Brain microvascular endothelial cell (primary cell): ENCODE data around the gene MORN5.

Experiments used
- DNase-seq: peaks from one replicate; pipeline ENCODE4 v3.0.0-alpha.2; 2020
- H3K27ac ChIP-seq: fragments of 250-450 bp; sonication (Bioruptor Pico); 2 replicates; pipeline ENCODE4 v1.5.1; 2020; ENCODE audit warnings: mild to moderate bottlenecking, moderate library complexity
- H3K27me3 ChIP-seq: fragments of 250-450 bp; sonication (Bioruptor Pico); replicated peaks from 2 replicates; pipeline ENCODE4 v1.5.1; 2020; ENCODE audit warnings: mild to moderate bottlenecking
- H3K36me3 ChIP-seq: fragments of 250-450 bp; sonication (Bioruptor Pico); replicated peaks from 2 replicates; pipeline ENCODE4 v1.5.1; 2020; ENCODE audit warnings: mild to moderate bottlenecking
- H3K4me3 ChIP-seq: 2 replicates; pipeline ENCODE4 v1.5.1; 2011; ENCODE audit warnings: low read depth, mild to moderate bottlenecking, control low read depth, low read length, moderate library complexity
- in situ Hi-C: cut with HindIII; loops from 2 replicates; pipeline ENCODE4 v1.10.0; 2017; ENCODE audit warnings: low sequenced_read_pairs, low pct_ligation_motif_present
- TF ChIP-seq, protein P1 (sequence below): IDR thresholded peaks from 2 replicates; pipeline ENCODE4 v1.5.1; 2011; ENCODE audit warnings: low read depth, mild to moderate bottlenecking, moderate library complexity, low read length, control low read depth, inconsistent platforms; ENCODE audit errors: missing control alignments

MORN5 gene

DNA sequence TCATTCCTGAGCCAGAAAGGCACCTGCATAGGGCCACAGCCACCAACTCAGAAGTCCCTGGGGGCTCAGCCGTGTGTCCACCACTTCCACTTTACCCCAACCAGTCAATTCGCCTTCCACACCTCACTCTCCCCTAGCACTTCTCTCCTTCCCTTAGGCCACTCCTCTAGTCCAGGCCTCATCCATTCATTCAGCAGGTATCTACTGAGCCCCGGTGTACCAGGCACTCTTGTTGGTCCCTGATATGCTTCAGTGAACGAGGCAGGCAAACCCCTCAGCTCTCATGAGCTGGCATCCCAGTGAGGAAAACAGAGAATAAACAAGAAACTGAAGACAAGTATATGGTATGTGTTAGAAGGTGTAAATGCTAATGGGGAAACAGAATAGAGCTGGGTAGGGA, 28.9 kb upstream of the MORN5 start:
- TF ChIP-seq, protein P1, sequence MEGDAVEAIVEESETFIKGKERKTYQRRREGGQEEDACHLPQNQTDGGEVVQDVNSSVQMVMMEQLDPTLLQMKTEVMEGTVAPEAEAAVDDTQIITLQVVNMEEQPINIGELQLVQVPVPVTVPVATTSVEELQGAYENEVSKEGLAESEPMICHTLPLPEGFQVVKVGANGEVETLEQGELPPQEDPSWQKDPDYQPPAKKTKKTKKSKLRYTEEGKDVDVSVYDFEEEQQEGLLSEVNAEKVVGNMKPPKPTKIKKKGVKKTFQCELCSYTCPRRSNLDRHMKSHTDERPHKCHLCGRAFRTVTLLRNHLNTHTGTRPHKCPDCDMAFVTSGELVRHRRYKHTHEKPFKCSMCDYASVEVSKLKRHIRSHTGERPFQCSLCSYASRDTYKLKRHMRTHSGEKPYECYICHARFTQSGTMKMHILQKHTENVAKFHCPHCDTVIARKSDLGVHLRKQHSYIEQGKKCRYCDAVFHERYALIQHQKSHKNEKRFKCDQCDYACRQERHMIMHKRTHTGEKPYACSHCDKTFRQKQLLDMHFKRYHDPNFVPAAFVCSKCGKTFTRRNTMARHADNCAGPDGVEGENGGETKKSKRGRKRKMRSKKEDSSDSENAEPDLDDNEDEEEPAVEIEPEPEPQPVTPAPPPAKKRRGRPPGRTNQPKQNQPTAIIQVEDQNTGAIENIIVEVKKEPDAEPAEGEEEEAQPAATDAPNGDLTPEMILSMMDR: no peak
- Histone ChIP-seq H3K27me3 (no peaks in the 10 kb centered on the region), H3K36me3 (no peaks in the 10 kb centered on the region), H3K27ac (no peak overlapping the region), H3K4me3 (no peak overlapping the region)
- DNase-seq: no peak
- in situ Hi-C loops: no loop called here

DNA sequence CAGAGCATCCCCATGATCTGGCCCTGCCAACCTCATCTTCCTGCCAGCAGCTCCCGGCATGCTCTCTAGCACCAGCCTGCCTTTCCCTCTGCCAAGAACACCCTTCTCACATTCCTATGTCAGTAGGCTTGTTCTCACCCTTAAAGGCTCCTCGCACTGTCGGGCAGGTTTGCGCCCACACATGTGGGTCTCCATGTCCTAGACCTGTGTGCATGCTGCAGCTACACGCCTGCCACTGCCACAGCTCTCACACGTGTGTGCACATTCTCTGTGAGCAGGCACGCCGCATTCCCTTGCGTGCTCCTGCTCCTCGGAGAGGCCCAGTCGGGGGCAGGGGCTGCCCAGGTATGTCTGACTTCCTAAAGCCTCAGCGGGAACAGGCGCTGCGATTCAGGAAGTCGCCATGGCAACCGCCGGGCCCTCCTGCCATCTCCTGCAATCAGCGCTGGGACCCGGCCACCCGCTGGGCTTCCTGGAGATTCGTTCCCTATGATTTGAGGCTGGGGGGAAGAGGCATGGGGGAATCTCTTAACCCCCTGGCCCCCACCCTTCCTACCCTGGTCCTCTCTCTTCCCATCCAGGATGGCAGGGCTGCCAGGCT, 28.2 kb upstream of the MORN5 start:
- H3K27ac ChIP-seq: no peak overlapping the region
- in situ Hi-C loops: no loop called here

DNA sequence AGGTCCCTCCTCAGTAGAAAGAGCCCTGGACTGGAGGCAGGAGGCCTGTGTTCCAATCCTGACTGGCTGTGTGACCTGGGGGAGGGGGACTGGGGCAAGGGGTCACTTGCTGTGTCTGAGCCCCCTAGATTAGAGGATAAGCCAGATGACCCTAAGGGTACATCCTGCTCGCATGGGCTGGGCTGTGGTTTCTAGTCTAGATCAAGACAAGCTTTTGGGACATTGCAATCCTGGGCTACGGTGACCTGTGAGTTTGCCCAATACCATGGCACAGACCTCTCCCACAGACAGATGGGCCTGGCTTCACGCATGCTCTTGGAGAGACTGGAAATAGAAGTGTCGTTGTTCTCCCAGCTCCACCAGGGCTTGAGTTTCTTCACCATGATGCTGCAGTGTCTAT, 27.2 kb upstream of the MORN5 start:
- H3K4me3 ChIP-seq: no peak overlapping the region
- no peaks in the 10 kb centered on the region for H3K36me3 ChIP-seq
- H3K27me3 ChIP-seq: no peaks in the 10 kb centered on the region
- DNase-seq: no peak
- H3K27ac ChIP-seq: no peak overlapping the region
- TF ChIP-seq, protein P1: no peak
- in situ Hi-C loops: no loop called here

More for the DNA sequence above, 28.2 kb upstream of the MORN5 start:
- Histone ChIP-seq H3K4me3 (no peak overlapping the region), H3K27me3 (no peaks in the 10 kb centered on the region), H3K36me3 (no peaks in the 10 kb centered on the region)
- TF ChIP-seq, protein P1: no peak
- no peak for DNase-seq

DNA sequence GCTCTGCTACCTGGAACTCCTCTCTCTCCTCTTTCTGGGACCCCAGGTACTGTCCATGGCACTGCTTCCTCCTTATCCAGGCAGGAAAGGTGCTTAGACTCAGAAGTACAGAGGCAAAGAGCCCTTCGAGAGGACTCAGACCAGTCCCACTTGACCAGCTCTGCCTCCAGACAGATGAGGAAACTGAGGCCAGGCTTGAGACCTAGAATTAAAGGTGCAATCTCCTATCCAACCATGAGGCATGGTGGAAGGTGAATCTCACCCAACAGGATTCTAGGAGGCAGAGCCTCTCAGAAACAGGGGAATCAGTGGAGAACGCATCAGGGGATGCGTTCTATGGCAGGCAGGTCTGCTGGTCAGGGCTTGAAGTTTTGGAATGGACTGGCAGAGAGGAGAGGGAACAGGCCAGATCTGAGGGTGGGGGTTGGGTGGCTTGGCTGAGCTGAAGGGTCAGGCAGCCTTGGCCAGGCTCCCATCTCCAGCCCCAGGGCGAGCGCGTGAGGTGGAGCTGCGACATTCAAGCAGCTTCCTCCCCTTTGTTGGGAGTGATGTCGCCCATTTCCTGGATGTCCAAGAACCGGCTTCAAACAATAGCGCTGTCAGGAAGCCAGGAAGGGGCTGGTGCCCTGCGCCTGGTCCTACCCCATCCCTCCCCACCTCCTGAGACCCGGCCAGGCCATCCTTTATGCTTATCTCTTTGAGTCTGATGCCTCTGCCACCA, 26.3 kb upstream of the MORN5 start:
- no peak overlapping the region for H3K27ac ChIP-seq
- H3K4me3 ChIP-seq: no peak overlapping the region
- TF ChIP-seq, protein P1: no peak
- in situ Hi-C loops: no loop called here
- no peaks in the 10 kb centered on the region for H3K27me3 ChIP-seq
- DNase-seq: no peak
- H3K36me3 ChIP-seq: no peaks in the 10 kb centered on the region

DNA sequence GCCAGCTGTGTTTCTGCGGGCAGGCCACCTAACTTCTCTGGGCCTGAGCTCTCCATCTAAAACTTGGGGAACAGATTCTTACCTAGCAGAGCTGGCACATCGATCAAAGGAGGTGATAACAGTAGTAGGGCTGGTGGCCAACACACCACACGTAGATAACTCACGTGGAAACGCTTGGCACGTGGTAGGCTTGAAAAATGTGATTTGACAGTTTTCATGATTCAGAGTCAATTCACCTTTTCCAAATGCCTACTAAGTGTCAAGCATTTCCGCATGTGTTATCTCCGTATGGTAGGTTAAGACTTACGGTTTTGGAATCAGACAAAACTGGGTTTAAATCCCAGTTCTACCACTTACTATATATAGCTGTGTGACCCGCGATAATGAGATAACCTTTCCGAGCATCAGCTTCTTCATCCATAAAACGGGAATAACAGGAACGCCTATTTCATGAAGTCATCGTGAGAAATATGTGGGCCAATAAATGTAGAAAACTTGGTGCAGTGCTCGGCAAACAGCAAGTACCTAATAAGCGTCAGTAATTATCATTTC, 25.6 kb upstream of the MORN5 start:
- TF ChIP-seq, protein P1: no peak
- no peaks in the 10 kb centered on the region for H3K36me3 ChIP-seq
- DNase-seq: no peak
- H3K27me3 ChIP-seq: no peaks in the 10 kb centered on the region
- in situ Hi-C loops: no loop called here
- no peak overlapping the region for H3K4me3 ChIP-seq
- H3K27ac ChIP-seq: no peak overlapping the region
